Skin epidermis (tissue), 12 donors: ENCODE measurements around the gene GFPT2.
A peak's percentile ranks its signal among the peaks of the same experiment; 100 is the strongest.

Source experiments
- H3K27ac ChIP-seq, 21 experiments: fragments of 200-600 bp; sonication (generic) in 11 of 21; one replicate each; pipeline ENCODE4 v1.5.0; 2020; ENCODE audit warnings: mild to moderate bottlenecking in 3 of 21, inconsistent platforms in 2 of 21, moderate library complexity in 2 of 21
- H3K4me3 ChIP-seq, 7 experiments: fragments of 200-600 bp; sonication (generic) in 2 of 7; one replicate each; pipeline ENCODE4 v1.5.0; 2020; ENCODE audit warnings: inconsistent platforms in 2 of 7, mild to moderate bottlenecking in 2 of 7, moderate library complexity in 1 of 7

GFPT2 gene

GRCh38 chr5:180353980-180354452 is 880 bp upstream of the GFPT2 start:
- H3K27ac ChIP-seq, result peak overlapping the region in 8 of 21 experiments; percentile 18 to 84 (median 51)

DNA sequence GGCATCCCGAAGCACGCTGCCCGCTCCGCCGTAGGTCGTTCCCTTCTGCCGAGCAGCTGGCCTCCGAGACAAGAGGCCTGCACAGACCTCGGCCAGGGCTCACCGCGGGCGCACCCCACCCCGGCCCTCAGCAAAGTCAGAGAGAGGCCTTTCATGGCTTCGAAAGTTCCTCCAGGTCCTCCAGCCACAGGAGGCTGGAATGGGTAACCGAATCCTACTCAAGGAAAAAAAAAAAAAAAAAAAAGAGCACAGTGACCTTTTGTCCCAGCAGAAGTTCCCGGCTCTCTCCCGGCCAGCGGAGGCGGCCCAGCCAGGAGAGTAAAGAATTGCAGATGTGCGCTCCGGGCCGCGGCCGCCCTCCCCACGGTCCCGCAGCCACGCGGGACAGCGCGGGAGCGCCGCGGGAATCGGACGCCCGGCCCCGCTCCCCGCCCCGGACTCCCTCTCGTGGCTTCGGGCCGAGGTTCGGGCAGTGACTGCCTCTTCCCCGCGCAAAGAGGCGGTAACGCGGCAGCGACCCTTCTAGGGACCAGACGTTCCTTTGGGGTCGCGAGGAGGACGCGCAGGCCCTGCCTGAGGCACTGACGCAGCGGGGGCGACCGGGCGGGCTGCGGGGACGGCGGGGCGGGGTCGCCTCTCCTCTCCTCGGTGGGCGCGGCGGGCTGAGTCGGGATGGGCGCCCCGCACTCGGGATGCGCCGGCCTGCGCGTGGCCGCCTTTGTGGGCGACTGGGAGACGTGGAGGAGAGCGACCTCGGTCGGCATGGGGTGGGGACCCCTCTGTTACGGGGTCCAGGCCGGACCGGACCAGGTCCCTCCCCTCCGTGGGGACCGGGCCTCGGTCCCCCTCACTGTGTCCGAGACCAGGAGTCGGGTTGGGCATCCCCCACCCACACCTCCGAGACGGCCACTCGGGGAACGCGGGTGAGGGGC is 754 bp downstream of the GFPT2 start:
- peak overlapping the region in 14 of 21 experiments; percentile 12 to 85 (median 71) for H3K27ac ChIP-seq

More at GRCh38 chr5:180353980-180354452, 880 bp upstream of the GFPT2 start:
- H3K4me3 ChIP-seq, result peak overlapping the region; percentile 46 to 55 (median 49)

DNA sequence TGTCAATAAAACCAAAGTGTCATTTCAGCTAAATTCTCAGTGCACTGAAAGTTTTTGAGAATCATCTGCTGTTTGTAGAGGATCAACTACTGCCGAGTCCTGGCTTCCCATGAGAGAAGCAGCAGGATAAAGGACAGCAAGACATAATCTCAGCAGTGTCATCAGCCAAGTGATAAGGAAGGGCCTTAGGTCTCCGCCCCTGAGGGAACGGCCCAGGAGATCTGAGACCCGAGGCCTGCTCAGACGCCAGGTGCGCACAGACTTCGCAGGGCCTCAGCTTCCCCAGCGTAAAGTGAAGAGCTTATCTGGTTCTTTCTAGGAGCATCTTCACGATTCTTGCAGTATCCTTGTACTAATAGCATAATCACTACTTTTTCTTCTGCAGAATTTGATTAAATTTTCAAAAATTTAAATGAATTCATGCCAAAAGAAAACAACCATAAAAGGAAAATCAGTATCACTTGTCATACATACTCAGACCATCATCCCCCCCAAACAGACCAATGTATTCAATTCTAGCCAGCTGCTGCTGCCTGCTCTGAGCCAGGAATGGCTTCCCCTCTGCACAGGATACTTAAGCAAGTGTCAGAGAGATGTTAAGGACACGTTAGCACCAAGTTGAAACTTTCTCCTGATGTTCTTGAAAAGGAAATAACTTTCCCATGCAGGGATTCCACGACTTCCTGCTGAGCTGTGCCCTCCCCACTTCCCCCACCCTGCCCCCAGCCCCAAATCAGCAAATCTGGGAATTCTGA is 2.2 kb downstream of the GFPT2 start:
- Histone ChIP-seq H3K27ac (peak overlapping the region in 1 of 21 experiments; percentile 85), H3K4me3 (peak overlapping the region in 1 of 7 experiments; percentile 47)

More for the DNA sequence above, 754 bp downstream of the GFPT2 start:
- peak overlapping the region; percentile 46 to 55 (median 49) for H3K4me3 ChIP-seq

GRCh38 chr5:180350296-180350695 is 2.8 kb downstream of the GFPT2 start:
- no peak overlapping the region for H3K4me3 ChIP-seq
- H3K27ac ChIP-seq, result no peak overlapping the region

GRCh38 chr5:180349391-180349790 is 3.7 kb downstream of the GFPT2 start:
- H3K27ac ChIP-seq, result no peak overlapping the region

DNA sequence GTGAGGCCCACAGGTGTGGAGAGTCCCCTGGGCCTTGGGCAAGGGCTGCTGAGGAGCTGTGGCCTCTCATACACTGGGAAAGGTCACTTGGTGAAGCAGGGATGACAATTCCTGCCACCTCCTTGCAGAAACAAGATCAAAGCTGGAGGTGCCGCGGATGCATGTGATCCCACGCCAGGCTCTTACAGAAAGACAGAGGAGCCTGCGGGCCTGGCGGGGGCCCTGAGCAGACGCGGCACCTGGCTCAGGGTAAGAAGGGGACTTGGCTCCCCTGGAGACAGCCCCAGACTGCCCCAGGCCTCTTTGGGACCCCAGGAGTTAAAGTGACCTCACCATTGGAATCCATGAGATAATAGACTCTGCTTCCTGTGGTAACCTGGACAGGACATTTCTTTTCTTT is 4.8 kb downstream of the GFPT2 start:
- Histone ChIP-seq H3K27ac (no peak overlapping the region), H3K4me3 (no peak overlapping the region)

More at GRCh38 chr5:180349391-180349790, 3.7 kb downstream of the GFPT2 start:
- H3K4me3 ChIP-seq, result no peak overlapping the region

GRCh38 chr5:180347702-180348101 is 5.4 kb downstream of the GFPT2 start:
- Histone ChIP-seq H3K4me3 (no peak overlapping the region), H3K27ac (no peak overlapping the region)

- no peak overlapping the region for H3K4me3 ChIP-seq
- no peak overlapping the region for H3K27ac ChIP-seq
Measured at GRCh38 chr5:180346358-180346757, 6.8 kb downstream of the GFPT2 start.

GRCh38 chr5:180345781-180346180 is 7.4 kb downstream of the GFPT2 start:
- Histone ChIP-seq H3K27ac (no peak overlapping the region), H3K4me3 (no peak overlapping the region)

- no peak overlapping the region for H3K27ac ChIP-seq
Measured at GRCh38 chr5:180345186-180345585, 8.0 kb downstream of the GFPT2 start.

DNA sequence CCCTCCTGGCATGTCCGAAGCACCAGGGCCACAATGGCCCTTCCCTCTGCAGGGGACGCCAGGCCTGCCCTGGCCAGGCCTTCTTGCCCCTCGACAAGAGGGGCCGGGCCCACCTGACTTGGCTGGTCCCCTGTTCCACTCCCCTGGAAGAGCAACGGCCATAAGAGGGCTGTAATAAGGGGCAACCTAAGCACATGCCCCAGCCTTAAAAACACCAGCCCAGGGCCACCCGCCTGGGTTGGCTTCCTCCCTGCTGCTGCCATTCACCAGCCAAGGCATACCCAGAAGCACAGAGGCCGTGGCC is 8.5 kb downstream of the GFPT2 start:
- H3K27ac ChIP-seq, result peak overlapping the region in 1 of 21 experiments; percentile 17
- no peak overlapping the region for H3K4me3 ChIP-seq

More at GRCh38 chr5:180345186-180345585, 8.0 kb downstream of the GFPT2 start:
- no peak overlapping the region for H3K4me3 ChIP-seq

- H3K27ac ChIP-seq, result peak overlapping the region in 1 of 21 experiments; percentile 17
- no peak overlapping the region for H3K4me3 ChIP-seq
Measured at GRCh38 chr5:180343831-180344695, 9.1 kb downstream of the GFPT2 start.

GRCh38 chr5:180343110-180343830 is 9.9 kb downstream of the GFPT2 start:
- H3K4me3 ChIP-seq, result no peak overlapping the region

GRCh38 chr5:180341595-180341994 is 11.5 kb downstream of the GFPT2 start:
- no peak overlapping the region for H3K4me3 ChIP-seq
- H3K27ac ChIP-seq, result no peak overlapping the region

More at GRCh38 chr5:180343110-180343830, 9.9 kb downstream of the GFPT2 start:
- peak overlapping the region in 2 of 21 experiments; percentile 7 to 20 for H3K27ac ChIP-seq

DNA sequence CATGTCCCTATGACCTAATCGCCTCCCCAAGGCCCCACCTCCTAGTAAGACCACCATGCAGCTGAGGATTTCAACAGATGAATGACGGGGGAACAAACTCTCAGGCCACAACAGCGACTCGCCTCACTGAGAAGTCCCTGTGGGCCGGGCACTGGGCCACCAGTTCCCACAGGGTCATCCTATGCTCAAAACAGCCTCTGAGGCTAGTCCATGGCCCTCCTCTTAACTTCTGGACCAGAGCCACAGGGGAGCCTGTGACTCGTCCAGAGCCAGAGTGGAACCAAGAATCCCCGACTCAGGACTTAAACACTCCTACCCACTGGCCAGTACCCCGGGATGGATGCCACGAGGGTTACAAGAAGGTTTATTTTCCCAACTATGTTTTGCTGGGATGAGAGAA is 12.3 kb downstream of the GFPT2 start:
- Histone ChIP-seq H3K4me3 (no peak overlapping the region), H3K27ac (no peak overlapping the region)

DNA sequence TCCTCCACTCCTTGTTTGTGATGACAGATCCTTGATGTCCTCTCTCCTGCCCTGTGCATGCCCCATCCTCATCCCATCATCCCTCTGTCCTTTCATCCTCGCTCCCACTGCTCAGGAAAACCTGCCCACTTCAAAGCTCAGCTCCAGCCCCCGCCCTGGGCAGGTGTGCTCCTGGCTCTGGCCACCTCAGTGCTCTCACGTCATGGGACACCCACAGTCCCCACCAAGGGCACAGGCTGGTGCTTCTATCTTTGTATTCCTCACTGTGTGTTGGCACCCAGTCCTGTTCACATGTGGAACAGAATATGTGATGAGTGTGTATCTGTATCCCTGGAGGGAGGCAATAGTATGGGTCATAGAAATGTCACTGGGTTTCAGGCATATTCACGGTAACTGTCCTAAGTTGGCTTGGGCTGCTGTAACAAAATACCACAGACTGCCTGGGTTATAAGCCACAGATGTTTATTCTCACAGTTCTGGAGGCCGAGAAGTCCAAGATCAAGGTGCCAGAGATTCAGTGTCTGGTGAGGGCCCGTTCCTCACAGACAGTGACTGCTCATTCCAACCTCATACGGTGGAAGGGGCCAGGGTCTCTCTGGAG is 13.5 kb downstream of the GFPT2 start:
- H3K27ac ChIP-seq, result no peak overlapping the region
- H3K4me3 ChIP-seq, result no peak overlapping the region

DNA sequence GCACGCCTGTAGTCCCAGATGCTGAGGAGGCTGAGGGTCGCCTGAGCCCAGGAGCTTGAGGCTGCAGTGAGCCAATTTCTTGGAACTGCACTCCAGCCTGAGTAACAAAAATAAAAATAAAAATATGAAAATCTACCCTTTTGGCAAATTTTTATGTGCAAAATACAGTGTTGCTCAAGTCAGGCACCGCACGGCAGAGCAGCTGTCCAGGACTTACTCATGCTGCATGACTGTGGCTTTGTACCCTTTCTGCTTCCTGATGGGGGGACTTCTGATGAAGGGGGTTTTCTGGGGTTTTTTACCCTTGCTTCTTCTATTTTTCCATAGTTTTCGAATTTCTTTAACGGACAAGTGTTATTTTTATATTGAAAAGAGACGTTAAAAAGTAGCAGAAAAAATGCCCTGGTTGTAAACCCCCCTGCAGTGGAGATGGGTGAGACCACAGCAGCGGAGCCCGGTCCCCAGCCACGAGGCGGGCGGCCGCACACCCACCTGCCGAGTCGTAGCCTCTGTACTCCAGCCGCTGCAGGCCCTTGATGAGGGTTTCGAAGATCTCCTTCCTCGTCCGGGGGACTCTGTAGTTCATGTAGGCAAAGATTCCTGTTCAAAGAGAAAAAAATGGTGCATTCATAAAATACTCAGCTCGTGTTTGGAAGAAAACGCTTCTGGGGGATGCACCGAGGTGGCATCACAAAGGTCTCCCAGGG is 15.0 kb downstream of the GFPT2 start:
- no peak overlapping the region for H3K27ac ChIP-seq
- no peak overlapping the region for H3K4me3 ChIP-seq
